ENCODE data around the gene CPB1. TPM values are rescaled to one million over a fixed set of nuclear protein-coding genes. Genes with fewer than 3 reads are reported as not detected.
A peak's percentile ranks its signal among the peaks of the same experiment; 100 is the strongest.

The CPB1 gene
- total RNA-seq, 4 donors from 2014 or later, result 1.1 TPM; not detected in 3

DNA sequence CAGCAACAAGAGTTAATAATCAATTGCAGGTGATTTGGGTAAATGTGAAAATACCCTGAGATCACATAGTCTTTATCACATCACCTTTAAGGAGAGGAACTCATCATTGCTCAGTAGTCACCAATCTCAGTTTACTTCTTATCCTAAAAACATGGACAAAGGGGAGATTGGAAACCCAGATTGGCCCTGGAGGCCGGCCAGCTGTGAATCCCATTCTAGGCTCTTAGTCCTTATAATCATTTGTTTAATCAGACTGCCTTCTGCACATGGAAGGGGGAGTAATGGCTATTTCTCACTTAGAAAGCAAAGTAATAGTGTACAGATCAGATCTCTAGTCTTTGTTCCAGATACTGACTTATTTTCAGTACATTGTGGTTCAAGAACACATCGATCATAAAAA is 37.2 kb upstream of the CPB1 start:
- Histone ChIP-seq H3K27ac (peak overlapping the region in 1 of 3 donors; percentile 17), H3K4me3 (replicated peaks in 1 of 3) (no peak overlapping the region), H3K36me3 (no peaks in the 10 kb centered on the region), H3K9me3 (no peaks in the 10 kb centered on the region), H3K27me3 (no peaks in the 10 kb centered on the region), H3K4me1 (no peaks in the 10 kb centered on the region)
- no peak for DNase-seq
- 71 to 78% methylated on average over 2 of the region's 2 CpGs for WGBS, 2 donors
- TF ChIP-seq, protein P1, sequence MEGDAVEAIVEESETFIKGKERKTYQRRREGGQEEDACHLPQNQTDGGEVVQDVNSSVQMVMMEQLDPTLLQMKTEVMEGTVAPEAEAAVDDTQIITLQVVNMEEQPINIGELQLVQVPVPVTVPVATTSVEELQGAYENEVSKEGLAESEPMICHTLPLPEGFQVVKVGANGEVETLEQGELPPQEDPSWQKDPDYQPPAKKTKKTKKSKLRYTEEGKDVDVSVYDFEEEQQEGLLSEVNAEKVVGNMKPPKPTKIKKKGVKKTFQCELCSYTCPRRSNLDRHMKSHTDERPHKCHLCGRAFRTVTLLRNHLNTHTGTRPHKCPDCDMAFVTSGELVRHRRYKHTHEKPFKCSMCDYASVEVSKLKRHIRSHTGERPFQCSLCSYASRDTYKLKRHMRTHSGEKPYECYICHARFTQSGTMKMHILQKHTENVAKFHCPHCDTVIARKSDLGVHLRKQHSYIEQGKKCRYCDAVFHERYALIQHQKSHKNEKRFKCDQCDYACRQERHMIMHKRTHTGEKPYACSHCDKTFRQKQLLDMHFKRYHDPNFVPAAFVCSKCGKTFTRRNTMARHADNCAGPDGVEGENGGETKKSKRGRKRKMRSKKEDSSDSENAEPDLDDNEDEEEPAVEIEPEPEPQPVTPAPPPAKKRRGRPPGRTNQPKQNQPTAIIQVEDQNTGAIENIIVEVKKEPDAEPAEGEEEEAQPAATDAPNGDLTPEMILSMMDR (IDR thresholded peaks at IDR 0.05), result no peak
- TF ChIP-seq POLR2A (IDR thresholded peaks at IDR 0.05), result no peak
- intact Hi-C loops (cut with DNase I), result no loop called here

DNA sequence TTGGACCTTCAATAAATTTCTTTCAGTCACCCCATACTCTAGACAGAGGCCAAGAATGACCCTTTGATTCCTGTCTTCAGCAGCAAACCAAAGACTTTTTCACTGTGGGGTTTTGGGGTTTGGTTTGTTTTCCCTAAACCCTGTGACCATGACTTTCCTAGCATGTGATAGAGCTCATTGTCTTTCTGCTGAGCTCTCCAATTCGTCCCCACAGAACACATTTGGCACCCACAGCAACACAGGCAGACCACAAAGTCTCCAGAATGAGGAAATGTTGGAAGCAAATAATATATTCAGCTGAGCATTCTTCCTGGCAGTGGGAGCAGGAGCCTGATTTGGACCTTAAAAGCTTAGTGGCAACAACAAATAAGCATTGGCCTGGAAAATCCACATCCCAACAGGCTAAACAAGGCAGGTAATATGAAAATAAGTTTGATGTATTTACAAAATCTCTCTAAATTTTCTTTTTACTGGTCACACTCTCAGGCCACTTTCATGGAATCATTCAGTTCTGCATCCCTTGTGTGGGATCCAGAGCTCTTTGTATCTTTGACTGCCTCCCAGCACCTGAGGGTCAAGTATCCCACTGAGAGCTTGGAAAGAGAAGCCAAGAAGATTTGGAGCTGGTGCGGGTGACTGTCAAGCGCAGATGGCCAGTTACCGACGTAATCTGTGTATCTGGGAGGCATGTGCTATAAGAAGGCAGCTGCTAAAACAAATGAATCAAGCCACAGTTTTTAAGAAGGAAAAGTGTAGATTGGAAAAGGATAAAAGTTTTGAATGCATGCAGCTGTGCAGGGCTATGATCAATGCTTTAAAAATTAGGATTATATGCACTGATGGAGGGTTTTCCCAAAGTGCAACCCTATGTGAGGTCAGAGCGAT is 36.5 kb upstream of the CPB1 start:
- H3K27ac ChIP-seq, result no peak overlapping the region
- WGBS, 2 donors, result 63 to 69% methylated on average over 6 of the region's 6 CpGs
- no peaks in the 10 kb centered on the region for H3K4me1 ChIP-seq
- no peaks in the 10 kb centered on the region for H3K27me3 ChIP-seq
- H3K9me3 ChIP-seq, result no peaks in the 10 kb centered on the region
- H3K4me3 ChIP-seq (replicated peaks in 1 of 3), result no peak overlapping the region
- no peak for DNase-seq
- intact Hi-C loops (cut with DNase I), result no loop called here
- TF ChIP-seq, protein P1 (IDR thresholded peaks at IDR 0.05), result no peak
- no peak for TF ChIP-seq POLR2A (IDR thresholded peaks at IDR 0.05)
- H3K36me3 ChIP-seq, result no peaks in the 10 kb centered on the region

DNA sequence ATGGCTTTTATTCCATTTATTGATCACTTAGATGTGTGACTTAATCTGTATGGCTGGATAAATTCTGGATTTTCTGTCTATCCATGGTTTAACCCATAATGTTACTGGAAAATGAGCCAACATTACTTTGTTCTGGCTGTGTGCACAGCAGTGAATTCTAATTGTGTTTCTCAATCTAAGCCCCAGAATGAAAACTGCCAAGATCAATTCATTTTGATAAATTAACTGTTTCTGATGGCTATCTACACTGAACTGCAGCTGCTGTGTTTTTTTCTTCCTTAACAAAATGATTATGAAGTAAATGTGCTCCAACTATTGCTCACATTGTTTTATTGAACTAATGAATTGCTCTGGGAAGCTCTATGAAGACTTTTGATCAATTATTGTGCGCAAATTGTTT is 35.7 kb upstream of the CPB1 start:
- 98 to 100% methylated on average over 1 of the region's 1 CpG for WGBS, 2 donors
- Histone ChIP-seq H3K27me3 (no peaks in the 10 kb centered on the region), H3K27ac (no peak overlapping the region), H3K36me3 (no peaks in the 10 kb centered on the region), H3K4me3 (replicated peaks in 1 of 3) (no peak overlapping the region), H3K9me3 (no peaks in the 10 kb centered on the region), H3K4me1 (no peaks in the 10 kb centered on the region)
- TF ChIP-seq, protein P1 (IDR thresholded peaks at IDR 0.05), result no peak
- TF ChIP-seq POLR2A (IDR thresholded peaks at IDR 0.05), result no peak
- intact Hi-C loops (cut with DNase I), result no loop called here
- no peak for DNase-seq

DNA sequence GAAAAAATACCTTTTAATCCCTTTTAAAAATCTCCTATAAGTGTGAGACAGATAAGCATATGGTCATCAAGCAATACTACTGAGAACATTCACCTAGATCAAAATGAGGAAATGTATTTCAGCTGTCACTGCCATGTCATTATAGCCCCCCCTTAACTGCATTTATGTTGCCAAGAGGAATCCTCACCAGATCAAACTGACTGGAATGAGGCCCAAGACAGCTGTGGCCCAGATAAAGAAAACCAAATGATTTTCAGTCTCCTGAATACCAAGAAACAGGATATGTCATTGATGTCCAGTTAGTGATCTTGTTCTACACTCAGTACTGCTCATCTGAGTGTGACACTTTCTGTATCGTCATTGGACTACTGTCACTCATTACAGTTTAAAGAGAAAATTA is 35.1 kb upstream of the CPB1 start:
- TF ChIP-seq POLR2A (IDR thresholded peaks at IDR 0.05), result no peak
- TF ChIP-seq, protein P1 (IDR thresholded peaks at IDR 0.05), result no peak
- DNase-seq, result no peak
- WGBS, 2 donors, result 84 to 85% methylated on average over 1 of the region's 1 CpG
- no peak overlapping the region for H3K4me3 ChIP-seq (replicated peaks in 1 of 3)
- no peaks in the 10 kb centered on the region for H3K36me3 ChIP-seq
- no peaks in the 10 kb centered on the region for H3K4me1 ChIP-seq
- H3K9me3 ChIP-seq, result no peaks in the 10 kb centered on the region
- intact Hi-C loops (cut with DNase I), result no loop called here
- H3K27ac ChIP-seq, result no peak overlapping the region
- H3K27me3 ChIP-seq, result no peaks in the 10 kb centered on the region

DNA sequence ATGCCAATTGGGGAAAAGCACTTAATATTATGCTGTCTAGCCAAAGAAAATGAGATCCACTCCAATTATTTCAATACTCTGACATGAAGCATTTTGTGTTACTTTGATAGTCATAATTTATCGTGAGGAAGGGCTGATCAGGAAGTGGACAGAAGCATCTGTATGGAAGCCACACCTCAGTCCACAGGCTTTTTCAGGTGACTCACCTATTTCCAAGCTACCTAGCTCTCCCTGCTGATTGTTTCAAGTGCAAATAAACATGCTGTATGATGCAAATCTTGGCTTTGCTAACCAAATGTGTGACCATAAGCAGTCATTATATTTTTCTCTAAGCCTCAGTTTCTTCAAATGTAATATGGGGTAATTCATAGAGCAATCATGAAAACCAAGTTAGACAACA is 30.8 kb upstream of the CPB1 start:
- WGBS, 2 donors, result 45 to 68% methylated on average over 1 of the region's 1 CpG
- Histone ChIP-seq H3K36me3 (no peaks in the 10 kb centered on the region), H3K4me3 (replicated peaks in 1 of 3) (no peak overlapping the region), H3K4me1 (no peaks in the 10 kb centered on the region), H3K9me3 (no peaks in the 10 kb centered on the region), H3K27me3 (no peaks in the 10 kb centered on the region), H3K27ac (no peak overlapping the region)
- TF ChIP-seq, protein P1 (IDR thresholded peaks at IDR 0.05), result no peak
- TF ChIP-seq POLR2A (IDR thresholded peaks at IDR 0.05), result no peak
- intact Hi-C loops (cut with DNase I), result no loop called here
- DNase-seq, result no peak
